Measurements from ENCODE around the gene UBE2J2. TPM values are rescaled to one million over a fixed set of nuclear protein-coding genes. Genes with fewer than 3 reads are reported as not detected.

The UBE2J2 gene
- total and polyA plus RNA-seq, 2 of the 13 experiments (the other 11 are each of a cell fraction or from before 2014, with no cell fraction given): 25.4 to 29.4 TPM

GRCh38 chr1:1305300-1306069, 31.8 kb upstream of the UBE2J2 start (continued):
- no peak for TF ChIP-seq ZMAT5 (CRISPR knock-in tag; IDR thresholded peaks at IDR 0.05; ENCODE audit: borderline replicate concordance, low read depth)
- TF ChIP-seq KDM2A (CRISPR knock-in tag; IDR thresholded peaks at IDR 0.05; ENCODE audit: borderline replicate concordance, low read depth): no peak; the same call in 1 of the 2 replicates
- TF ChIP-seq TEAD2 (CRISPR knock-in tag; IDR thresholded peaks at IDR 0.05): no peak
- no peak for TF ChIP-seq FLYWCH1 (CRISPR knock-in tag; IDR thresholded peaks at IDR 0.05)
- TF ChIP-seq ZBTB20 (CRISPR knock-in tag; IDR thresholded peaks at IDR 0.05; ENCODE audit: borderline replicate concordance, low read depth): no peak
- 0 out of 2 replicates have a peak, but pooled peaks have one; percentile 8 for TF ChIP-seq SNAPC4 (CRISPR knock-in tag; IDR thresholded peaks at IDR 0.05)
- no peak for TF ChIP-seq ZKSCAN5 (CRISPR knock-in tag; IDR thresholded peaks at IDR 0.05)
- no peak for TF ChIP-seq AKNA (CRISPR knock-in tag; IDR thresholded peaks at IDR 0.05; ENCODE audit: borderline replicate concordance)
- no peak for TF ChIP-seq SOX6 (IDR thresholded peaks at IDR 0.05)
- TF ChIP-seq SOX6 (CRISPR knock-in tag; IDR thresholded peaks at IDR 0.05): no peak
- TF ChIP-seq XBP1 (CRISPR knock-in tag; IDR thresholded peaks at IDR 0.05): no peak
- no peak; the same call in 1 of the 2 replicates for TF ChIP-seq NFKBIZ (CRISPR knock-in tag; IDR thresholded peaks at IDR 0.05)
- no peak for TF ChIP-seq ZNF224 (CRISPR knock-in tag; IDR thresholded peaks at IDR 0.05)
- TF ChIP-seq ZNF276 (CRISPR knock-in tag; IDR thresholded peaks at IDR 0.05; ENCODE audit: low read depth): no peak
- no peak; the same call in 1 of the 2 replicates for TF ChIP-seq DPF2 (CRISPR knock-in tag; IDR thresholded peaks at IDR 0.05; ENCODE audit: borderline replicate concordance, low read depth)
- no peak for TF ChIP-seq ZNF605 (CRISPR knock-in tag; IDR thresholded peaks at IDR 0.05)
- no peak for TF ChIP-seq RFXANK (CRISPR knock-in tag; IDR thresholded peaks at IDR 0.05)

Data from HepG2 (cell line).